SKM-1 (cell line): ENCODE measurements around the gene LYPD1.

Source experiments
- DNase-seq: peaks from one replicate; lab custom pipeline; 2025; ENCODE audit not compliant: unreplicated experiment; lab: John Stamatoyannopoulos, UW

Gene LYPD1

DNA sequence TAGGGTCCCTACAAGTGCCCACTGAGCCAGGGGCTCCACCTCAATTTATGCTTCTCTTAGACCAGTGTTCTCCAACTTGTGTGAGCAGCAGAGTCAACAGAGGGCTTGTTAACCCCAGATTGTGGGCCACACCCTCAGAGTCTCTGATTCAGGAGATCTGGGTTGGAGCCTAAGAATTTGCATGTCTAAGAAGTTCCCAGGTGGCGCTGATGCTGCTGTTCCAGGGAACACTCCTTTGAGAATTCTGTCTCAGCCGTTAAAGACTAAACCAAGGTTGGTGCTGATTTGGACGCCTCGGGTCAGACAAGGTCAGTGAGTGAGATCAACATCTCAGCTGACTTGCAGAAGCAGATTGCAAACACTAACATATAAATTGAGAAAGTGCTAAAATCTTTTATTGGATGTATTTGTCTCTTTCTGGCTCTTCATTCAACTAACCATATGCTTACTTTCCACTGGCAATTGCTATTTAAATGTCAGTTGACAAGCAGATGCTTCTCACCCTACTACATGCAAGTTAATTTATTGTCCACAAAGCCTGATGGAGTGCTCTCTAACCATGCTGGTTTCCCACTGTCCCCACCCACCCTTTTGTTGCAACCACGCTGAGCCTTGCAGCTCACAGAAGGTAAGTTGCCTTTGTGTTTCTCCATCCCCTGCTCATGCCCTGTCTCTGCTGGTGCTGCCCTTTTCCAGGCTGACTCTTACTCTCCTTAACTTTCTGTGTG is 31.5 kb downstream of the LYPD1 start:
- no peak for DNase-seq

GRCh38 chr2:132636346-132636745 is 33.7 kb downstream of the LYPD1 start:
- DNase-seq: no peak

DNA sequence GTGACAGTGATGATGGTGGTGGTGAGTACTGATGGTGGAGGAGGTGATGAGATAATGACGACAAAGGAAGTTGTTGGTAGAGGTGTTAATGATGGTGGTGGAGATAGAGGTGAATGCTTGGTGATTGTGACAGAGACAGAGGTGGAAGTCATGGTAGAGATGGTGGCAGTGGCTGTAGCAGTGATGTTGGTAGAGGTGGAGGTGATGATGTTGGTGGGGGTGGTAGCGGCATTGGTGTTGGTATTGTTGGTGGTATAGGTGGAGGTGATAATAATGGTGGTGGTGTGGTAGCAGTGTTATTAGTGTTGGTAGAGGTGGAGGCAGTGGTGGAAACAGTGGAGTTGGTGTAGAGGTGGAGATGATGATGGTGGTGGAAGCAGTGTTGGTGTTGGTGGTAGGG is 36.4 kb downstream of the LYPD1 start:
- no peak for DNase-seq

DNA sequence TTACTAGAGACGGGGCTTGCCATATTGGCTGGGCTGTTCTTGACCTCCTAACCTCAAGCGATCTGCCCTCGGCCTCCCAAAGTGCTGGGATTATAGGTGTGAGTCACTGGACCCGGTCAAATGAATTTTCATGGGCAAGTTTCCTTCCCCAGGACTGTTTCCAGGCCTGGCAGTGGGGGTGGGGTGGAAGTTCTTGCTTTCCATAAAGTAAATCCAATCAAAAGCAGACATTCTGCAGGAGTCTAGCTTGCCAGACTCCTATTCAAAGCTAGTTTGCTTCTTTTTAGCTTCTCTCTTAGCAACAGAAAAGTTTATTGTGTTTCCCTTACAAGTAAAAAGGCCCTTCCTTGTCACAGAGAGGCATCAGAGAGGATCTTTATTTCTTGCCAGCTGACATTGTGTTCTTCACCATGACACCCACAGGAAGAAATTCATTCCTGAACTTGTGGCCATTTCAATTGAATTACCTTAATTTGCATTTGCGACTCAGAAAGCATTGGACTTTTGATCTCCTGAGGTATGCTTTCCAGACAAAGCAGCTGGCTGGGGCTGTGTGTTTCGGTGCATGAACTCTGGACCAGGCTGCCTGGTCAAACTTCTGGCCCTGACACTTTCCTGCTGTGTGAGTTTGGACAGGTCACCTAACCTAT is 37.9 kb downstream of the LYPD1 start:
- no peak for DNase-seq

DNA sequence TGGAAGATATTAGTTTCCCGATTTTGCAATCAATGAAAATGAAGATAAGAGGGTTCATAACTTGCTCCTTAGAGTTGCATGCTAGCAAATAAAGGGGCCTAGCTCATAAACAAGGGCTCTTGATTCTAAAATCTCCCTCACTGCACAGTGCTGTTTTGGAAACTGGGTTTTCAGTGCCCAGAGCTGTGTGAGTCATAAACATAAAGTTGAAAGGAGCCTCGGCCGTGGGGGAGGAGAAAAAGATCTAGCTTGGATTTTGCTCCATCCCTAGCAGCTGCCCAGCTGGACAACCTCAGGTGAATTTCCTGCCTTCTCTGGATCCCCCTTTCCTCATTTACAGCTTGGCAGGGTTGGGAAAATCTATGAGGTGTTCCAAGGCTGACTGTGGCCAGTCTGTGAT is 42.5 kb downstream of the LYPD1 start:
- no peak for DNase-seq

- peak; percentile 63 for DNase-seq
Observed at GRCh38 chr2:132623096-132623839, 46.7 kb downstream of the LYPD1 start.

DNA sequence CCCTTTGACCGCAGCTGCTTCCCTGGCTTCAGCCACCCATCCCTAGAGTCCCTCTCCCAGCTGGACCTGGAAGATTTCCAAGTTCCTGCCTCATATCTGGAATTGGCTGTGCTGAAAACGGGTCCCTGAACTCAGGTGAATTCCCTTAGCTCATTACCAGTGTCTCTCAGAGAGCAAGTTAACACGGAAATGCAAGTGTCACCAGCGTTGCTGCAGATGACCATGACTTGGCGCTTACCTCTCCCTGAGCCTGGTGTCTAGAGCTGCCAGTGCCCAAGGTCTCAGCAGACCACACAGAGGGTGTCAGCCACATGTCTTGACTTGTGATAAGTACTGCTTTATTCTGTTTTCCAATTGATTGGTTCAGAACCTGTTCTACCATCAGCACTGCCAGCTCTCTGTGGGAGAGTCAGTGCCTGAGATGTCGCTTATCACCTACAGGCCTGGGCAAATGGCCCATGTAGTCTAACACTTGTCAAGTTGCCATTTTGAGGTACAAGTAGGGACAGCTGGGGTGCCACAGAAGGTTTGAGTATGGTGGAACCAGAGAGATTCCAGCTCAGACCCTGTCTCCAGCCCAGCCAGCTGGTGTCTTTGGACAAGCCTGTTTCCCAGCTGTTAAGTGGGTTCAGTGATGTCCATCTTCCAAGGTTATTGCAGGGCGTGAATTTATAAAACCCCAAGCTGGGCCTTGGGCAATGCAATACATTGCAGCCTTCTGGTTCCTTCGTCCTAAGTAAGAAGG is 48.7 kb downstream of the LYPD1 start:
- no peak for DNase-seq

GRCh38 chr2:132620115-132620514 is 49.9 kb downstream of the LYPD1 start:
- peak; percentile 9 for DNase-seq

- DNase-seq: no peak
Observed at GRCh38 chr2:132618734-132619133, 51.3 kb downstream of the LYPD1 start.

DNA sequence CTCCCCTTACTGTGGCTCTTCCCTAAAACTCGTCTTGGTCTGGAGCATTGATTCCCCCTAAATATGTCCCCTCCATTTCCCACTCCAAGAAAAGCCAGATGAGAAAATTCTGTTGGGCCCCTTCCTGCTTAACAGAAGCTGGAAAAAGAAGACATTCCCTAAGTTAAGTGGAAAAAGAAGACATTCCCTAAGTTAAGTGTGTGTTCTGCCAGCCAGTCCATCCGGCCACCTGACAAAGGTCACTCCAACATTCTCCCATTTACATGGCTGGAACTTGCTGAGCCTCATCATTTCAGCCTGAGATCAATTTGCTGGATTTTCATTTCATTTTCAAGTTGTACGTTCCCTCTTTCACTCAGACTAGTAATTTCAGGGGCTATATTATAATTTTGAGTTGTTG is 52.0 kb downstream of the LYPD1 start:
- no peak for DNase-seq

DNA sequence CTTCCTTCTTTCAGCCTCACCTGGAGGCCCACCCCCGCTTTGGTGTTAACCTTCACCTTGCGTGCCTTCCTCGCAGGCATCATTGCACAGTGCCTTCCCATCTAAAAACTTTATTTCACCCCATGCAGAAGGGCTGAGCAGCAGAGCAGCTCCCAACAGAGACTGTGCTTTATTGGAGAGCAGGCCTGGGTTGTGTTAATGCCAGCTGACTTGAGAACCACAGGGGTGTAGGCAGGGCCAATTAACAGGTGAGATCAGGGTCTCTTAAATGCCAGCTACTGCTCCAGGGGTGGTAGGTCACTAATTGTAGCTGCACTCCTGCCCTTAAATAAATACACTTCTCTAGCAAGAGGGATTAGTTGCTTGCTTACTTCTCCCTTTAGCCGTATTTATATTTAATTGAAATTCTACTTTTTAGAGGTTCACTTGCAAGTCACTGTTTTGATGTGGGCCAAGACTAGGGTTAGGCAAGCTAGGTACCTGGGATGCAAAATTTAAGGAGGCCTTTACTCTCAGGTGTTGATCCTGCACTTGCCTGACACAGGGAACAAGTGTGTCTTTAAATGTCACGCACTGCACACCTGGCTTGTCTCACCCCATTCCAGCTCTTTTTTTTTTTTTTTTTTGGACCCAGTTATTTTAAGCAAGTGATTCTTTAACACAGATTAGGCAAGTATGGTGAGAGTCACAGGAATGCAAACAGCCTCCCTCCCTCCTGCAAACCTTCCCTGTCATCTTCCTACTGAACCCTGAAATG is 54.5 kb downstream of the LYPD1 start:
- no peak for DNase-seq

DNA sequence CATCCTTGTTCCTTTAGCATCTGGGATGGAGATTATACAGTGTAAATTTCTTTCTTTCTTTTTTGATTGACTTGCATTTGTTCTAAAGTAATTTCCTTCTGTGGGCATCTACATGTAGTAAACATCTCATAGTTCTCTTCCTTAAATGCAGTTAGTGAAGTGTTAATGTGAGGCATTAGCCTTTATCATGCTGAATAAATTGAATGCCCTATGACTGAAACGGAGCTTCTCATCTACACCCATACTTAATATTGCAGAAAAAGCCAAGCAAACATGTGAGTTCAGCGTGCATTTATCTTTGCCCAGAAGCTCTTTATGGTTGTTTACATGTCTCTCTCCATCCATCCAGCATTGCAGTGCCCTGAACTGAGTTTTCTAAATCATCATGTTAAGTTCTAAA is 58.3 kb downstream of the LYPD1 start:
- DNase-seq: no peak

- DNase-seq: no peak
Observed at GRCh38 chr2:132609101-132609890, 60.7 kb downstream of the LYPD1 start.

- DNase-seq: no peak
Observed at GRCh38 chr2:132608311-132608710, 61.7 kb downstream of the LYPD1 start.

DNA sequence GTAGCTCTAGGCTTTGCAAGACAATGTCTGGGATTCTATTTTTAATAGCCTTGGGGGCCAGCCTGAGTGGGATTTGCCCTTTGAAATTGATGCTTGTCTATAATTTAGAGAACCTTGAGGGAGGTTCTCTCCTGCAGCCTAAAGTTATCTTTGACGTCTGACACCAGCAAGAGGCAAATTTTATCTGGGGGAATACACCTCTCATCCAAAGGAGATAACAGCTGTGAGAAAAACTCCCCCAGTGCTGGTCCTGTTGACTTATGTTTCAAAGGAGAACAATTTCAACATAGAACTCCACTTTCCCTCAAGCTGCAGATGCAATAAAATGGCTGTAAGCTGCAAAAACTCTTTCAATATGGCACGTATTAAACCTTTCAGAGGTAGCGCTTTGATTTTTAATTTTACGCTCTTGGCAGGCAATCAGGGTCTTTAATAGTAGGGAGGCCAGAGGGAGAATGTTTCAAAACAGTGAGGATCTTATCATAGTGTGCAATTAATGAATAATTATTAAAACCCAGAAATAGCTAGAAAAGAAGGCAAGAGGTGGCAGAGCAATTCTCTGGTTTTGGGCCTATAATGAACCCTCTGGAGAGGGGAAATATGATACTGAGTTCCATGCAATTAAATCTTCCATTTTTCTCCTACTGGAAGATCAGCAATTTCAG is 62.4 kb downstream of the LYPD1 start:
- DNase-seq: no peak

DNA sequence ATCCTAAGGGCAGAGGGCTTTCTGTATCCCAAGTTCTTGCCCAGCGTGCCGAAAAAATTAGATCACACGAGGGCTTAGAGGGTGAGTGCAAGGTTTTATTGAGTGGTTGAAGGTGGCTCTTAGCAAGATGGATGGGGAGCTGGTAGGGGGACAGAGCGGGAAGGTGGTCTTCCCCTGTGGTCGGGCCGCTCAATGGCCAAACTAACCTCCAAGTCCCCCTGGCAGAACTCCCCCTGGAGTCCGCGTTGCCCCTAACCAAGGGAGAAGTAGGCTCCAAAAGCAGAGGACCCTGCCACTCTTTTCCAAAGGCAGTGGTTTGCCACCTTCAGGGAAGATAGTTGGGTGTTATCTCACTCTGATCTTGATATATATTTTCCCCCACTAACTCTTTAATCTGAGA is 63.4 kb downstream of the LYPD1 start:
- DNase-seq: no peak

- DNase-seq: no peak
Observed at GRCh38 chr2:132605236-132606180, 64.5 kb downstream of the LYPD1 start.

GRCh38 chr2:132604561-132604960 is 65.4 kb downstream of the LYPD1 start:
- DNase-seq: no peak
